ENCODE results near the gene FRAT1. TPM values are rescaled to one million over a fixed set of nuclear protein-coding genes. Genes with fewer than 3 reads are reported as not detected.

The FRAT1 gene
- total RNA-seq, 4 donors from 2014 or later, result 1.8 to 6.9 (median 3.2) TPM

DNA sequence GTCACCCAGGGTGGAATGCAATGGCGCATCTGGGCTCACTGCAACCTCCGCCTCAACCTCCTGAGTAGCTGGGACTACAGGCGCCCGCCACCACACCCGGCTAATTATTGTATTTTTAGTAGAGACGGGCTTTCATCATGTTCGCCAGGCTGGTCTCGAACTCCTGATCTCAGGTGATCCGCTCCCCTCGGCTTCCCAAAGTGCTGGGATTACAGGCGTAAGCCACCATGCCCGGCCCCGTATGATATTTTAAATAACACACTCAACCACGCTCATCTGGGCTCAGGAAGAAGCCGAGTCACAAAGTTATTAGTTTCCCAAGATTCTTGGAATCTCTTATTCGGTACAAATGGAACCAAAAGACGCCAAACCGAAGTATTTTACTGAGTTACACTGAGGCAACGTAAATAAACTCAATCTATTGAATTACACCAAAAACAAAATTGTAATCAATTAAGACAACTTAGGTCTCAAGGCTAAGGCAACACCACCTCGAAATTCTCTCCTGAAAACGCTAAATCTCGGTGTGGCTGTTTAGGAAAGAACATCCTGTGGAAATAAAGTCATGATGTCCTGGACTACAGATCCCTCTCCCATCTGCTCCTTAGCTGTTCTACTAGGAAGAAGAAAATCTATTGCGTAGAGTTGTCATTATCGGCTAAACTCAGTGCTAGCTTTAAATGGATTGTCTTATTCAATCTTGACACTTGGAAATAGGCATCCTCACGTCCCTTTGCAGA lies 27.5 kb upstream of the FRAT1 start:
- Histone ChIP-seq H3K27ac (peak overlapping the region; percentile 96), H3K4me1 (no peaks in the 10 kb centered on the region), H3K36me3 (no peaks in the 10 kb centered on the region), H3K9me3 (no peaks in the 10 kb centered on the region), H3K27me3 (no peaks in the 10 kb centered on the region), H3K4me3 (peak overlapping the region; percentile 90 to 91)
- intact Hi-C loops (cut with DNase I; ENCODE audit: low total_unique reads), result no loop called here
- TF ChIP-seq POLR2A (IDR thresholded peaks at IDR 0.05) (no peak), CTCF (IDR thresholded peaks at IDR 0.05) (no peak)
- DNase-seq, result no peak

GRCh38 chr10:97292097-97292861 lies 26.8 kb upstream of the FRAT1 start, which contains the start of gene ARHGAP19:
Gene ARHGAP19, minus strand, starts transcription at chr10:97292637. Its CDS starts 10 bp downstream, at chr10:97292627.
- H3K27me3 ChIP-seq, result no peaks in the 10 kb centered on the region
- H3K36me3 ChIP-seq, result no peaks in the 10 kb centered on the region
- H3K4me3 ChIP-seq, result peak within 1 kb of the TSS; percentile 90 to 91
- intact Hi-C loops (cut with DNase I; ENCODE audit: low total_unique reads), result no loop called here
- no peaks in the 10 kb centered on the region for H3K9me3 ChIP-seq
- H3K4me1 ChIP-seq, result no peaks in the 10 kb centered on the region
- peak; percentile 93 to 98 for DNase-seq
- TF ChIP-seq POLR2A (IDR thresholded peaks at IDR 0.05) (peak; percentile 75 to 83), CTCF (IDR thresholded peaks at IDR 0.05) (peak in 2 of 4 experiments; percentile 12 to 42)
- peak within 1 kb of the TSS; percentile 96 for H3K27ac ChIP-seq

- Histone ChIP-seq H3K4me3 (no peak overlapping the region), H3K36me3 (no peaks in the 10 kb centered on the region), H3K27ac (no peak overlapping the region), H3K27me3 (no peaks in the 10 kb centered on the region), H3K9me3 (no peaks in the 10 kb centered on the region), H3K4me1 (no peaks in the 10 kb centered on the region)
- no peak for DNase-seq
- no peak for TF ChIP-seq CTCF (IDR thresholded peaks at IDR 0.05)
- TF ChIP-seq POLR2A (IDR thresholded peaks at IDR 0.05), result no peak
- intact Hi-C loops (cut with DNase I; ENCODE audit: low total_unique reads), result no loop called here
These were observed 26.2 kb upstream of the FRAT1 start for GRCh38 chr10:97292862-97293198.

DNA sequence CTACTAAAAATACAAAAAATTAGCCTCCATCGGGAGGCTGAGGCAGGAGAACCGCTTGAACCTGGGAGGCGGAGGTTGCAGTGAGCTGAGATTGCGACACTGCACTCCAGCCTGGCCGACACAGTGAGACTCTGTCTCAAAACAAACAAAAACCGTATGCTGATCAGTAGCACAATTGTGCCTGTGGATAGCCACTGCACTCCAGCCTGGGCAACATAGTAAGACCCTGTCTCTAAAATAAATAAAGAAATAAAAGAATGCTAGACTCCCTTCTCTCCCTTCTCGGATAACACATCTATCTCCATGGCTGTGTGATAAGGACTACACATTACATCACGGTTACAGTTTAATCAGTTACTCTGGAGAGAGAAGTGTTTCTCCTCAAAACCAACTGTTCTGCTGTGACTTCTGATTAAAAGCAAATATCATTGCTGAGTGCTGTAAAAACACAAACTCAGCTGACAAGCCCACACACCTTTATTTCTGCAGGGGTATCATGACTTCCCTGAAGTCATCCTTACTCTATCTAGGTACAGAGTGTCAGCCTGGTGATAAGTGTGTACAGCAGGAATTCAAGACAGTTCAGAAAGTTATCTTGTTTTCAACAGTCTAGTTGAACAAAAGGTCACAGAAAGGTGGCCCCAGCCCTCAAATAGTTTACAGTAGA lies 21.4 kb upstream of the FRAT1 start:
- Histone ChIP-seq H3K27me3 (no peaks in the 10 kb centered on the region), H3K9me3 (no peaks in the 10 kb centered on the region), H3K4me3 (no peak overlapping the region), H3K36me3 (no peaks in the 10 kb centered on the region), H3K4me1 (no peaks in the 10 kb centered on the region), H3K27ac (no peak overlapping the region)
- DNase-seq, result no peak
- TF ChIP-seq POLR2A (IDR thresholded peaks at IDR 0.05) (no peak), CTCF (IDR thresholded peaks at IDR 0.05) (no peak)
- intact Hi-C loops (cut with DNase I; ENCODE audit: low total_unique reads), result no loop called here

DNA sequence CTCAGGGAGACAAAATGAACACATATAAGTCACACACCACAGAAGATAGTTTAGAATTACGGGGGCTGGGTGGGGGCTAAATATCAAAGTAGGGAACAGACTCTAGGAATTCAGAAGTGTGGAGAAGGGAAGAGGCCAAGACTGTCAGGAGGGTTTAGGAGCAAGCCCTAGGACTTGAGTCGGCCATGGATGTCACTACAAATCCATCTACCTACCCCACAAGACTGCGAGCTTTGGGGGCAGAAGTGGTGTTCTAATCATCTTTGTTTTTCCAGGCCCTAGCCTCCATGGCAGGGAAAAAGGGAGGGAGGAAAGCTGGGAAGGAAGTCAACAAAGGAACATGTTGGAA lies 20.9 kb upstream of the FRAT1 start:
- Histone ChIP-seq H3K36me3 (no peaks in the 10 kb centered on the region), H3K4me1 (no peaks in the 10 kb centered on the region), H3K27me3 (no peaks in the 10 kb centered on the region), H3K27ac (no peak overlapping the region), H3K9me3 (no peaks in the 10 kb centered on the region), H3K4me3 (no peak overlapping the region)
- TF ChIP-seq CTCF (IDR thresholded peaks at IDR 0.05) (no peak), POLR2A (IDR thresholded peaks at IDR 0.05) (no peak)
- no peak for DNase-seq
- intact Hi-C loops (cut with DNase I; ENCODE audit: low total_unique reads), result no loop called here

Measured in uterus (tissue), 4 donors.